ENCODE results near the gene TNFSF8.

TNFSF8 gene

DNA sequence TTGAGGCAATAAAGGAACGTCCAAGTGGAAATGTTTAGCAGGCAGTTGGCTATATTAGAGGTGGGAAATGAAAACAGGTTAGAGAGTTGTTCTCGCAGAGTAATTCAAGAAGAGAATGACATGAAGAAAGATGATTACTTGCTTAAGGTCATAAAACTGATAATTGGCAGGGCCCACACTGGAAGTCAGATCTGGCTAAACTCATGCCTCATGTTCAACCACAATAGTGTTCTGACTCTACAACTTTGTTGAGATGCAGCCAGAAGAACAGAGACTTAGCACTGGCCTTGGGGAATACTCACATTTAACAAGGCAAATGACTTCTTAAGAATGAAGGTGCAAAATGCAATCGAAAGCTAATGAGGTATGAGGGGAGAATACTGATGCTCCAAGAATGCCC, 27.2 kb upstream of the TNFSF8 start:
- TF ChIP-seq FOXM1 (IDR thresholded peaks at IDR 0.05; ENCODE audit: borderline replicate concordance, low read depth) (no peak), RAD21 (IDR thresholded peaks at IDR 0.05; ENCODE audit: low read depth) (no peak), EGR1 (IDR thresholded peaks at IDR 0.05) (no peak), YY1 (IDR thresholded peaks at IDR 0.05; ENCODE audit: low read depth) (no peak), NFIC (IDR thresholded peaks at IDR 0.05) (no peak), CREB1 (IDR thresholded peaks at IDR 0.05; ENCODE audit: low read depth) (no peak), TAF1 (IDR thresholded peaks at IDR 0.05; ENCODE audit: low read depth) (no peak), CEBPB (IDR thresholded peaks at IDR 0.05) (no peak), ZBTB7A (IDR thresholded peaks at IDR 0.05; ENCODE audit: low read depth) (no peak), TEAD4 (IDR thresholded peaks at IDR 0.05) (no peak)
- TF ChIP-seq, protein P1, sequence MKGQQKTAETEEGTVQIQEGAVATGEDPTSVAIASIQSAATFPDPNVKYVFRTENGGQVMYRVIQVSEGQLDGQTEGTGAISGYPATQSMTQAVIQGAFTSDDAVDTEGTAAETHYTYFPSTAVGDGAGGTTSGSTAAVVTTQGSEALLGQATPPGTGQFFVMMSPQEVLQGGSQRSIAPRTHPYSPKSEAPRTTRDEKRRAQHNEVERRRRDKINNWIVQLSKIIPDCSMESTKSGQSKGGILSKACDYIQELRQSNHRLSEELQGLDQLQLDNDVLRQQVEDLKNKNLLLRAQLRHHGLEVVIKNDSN (IDR thresholded peaks at IDR 0.05), result no peak
- TF ChIP-seq, protein P2, sequence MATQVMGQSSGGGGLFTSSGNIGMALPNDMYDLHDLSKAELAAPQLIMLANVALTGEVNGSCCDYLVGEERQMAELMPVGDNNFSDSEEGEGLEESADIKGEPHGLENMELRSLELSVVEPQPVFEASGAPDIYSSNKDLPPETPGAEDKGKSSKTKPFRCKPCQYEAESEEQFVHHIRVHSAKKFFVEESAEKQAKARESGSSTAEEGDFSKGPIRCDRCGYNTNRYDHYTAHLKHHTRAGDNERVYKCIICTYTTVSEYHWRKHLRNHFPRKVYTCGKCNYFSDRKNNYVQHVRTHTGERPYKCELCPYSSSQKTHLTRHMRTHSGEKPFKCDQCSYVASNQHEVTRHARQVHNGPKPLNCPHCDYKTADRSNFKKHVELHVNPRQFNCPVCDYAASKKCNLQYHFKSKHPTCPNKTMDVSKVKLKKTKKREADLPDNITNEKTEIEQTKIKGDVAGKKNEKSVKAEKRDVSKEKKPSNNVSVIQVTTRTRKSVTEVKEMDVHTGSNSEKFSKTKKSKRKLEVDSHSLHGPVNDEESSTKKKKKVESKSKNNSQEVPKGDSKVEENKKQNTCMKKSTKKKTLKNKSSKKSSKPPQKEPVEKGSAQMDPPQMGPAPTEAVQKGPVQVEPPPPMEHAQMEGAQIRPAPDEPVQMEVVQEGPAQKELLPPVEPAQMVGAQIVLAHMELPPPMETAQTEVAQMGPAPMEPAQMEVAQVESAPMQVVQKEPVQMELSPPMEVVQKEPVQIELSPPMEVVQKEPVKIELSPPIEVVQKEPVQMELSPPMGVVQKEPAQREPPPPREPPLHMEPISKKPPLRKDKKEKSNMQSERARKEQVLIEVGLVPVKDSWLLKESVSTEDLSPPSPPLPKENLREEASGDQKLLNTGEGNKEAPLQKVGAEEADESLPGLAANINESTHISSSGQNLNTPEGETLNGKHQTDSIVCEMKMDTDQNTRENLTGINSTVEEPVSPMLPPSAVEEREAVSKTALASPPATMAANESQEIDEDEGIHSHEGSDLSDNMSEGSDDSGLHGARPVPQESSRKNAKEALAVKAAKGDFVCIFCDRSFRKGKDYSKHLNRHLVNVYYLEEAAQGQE (IDR thresholded peaks at IDR 0.05; ENCODE audit: low read depth), result no peak
- TF ChIP-seq, protein P3, sequence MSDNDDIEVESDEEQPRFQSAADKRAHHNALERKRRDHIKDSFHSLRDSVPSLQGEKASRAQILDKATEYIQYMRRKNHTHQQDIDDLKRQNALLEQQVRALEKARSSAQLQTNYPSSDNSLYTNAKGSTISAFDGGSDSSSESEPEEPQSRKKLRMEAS (IDR thresholded peaks at IDR 0.05), result no peak

DNA sequence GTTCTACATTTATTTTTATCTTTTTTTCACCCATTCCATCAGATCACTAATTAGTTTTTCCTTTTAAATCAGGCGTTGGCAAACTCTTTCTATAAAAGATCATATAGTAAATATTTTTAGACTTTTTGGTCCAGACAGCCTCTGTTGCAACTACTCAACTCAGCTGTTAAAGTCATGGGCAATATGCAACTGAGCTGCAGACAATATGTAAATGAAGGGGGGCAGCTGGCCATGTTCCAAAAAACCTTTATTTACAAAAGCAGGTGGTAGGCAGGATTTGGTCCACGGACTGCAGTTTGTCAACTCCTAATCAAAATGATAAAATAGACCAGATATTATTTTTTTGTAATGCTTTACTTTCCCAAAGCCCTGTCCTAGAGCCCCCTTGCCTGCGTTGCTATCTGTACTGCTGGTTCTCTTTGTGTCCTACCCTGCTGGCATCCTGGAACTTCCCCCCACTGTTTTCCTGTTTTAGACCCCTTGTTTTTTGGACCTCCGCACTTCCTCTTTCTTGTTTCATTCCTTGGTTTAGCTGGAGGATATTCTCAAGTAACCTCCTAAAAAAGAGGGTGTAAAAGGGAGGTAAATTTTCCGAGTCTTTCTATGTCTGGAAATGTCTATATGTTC, 24.7 kb upstream of the TNFSF8 start:
- TF ChIP-seq, protein P3 (IDR thresholded peaks at IDR 0.05), result no peak
- TF ChIP-seq FOXM1 (IDR thresholded peaks at IDR 0.05; ENCODE audit: borderline replicate concordance, low read depth) (no peak), TCF12 (IDR thresholded peaks at IDR 0.05; ENCODE audit: low read depth) (no peak), ZBTB7A (IDR thresholded peaks at IDR 0.05; ENCODE audit: low read depth) (no peak), TAF1 (IDR thresholded peaks at IDR 0.05; ENCODE audit: low read depth) (no peak)

DNA sequence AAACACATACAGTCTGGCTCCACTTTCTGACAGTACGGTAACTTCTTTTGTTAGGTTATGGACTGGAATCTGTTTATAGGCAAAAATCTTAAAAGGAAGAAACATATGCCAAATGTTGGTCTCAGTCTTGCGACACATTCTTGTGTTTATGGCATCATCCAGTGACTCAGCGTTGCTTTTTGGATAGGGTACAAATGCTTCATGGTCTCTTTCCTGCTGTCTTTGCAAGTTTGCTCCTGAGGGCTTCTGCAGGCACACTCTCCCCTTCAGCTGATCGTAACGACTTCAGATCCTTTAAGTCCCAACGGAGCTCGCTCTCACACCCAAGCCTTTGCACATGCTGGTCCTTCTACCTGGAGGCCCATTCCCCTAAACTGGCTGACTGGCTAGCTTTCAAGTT, 23.6 kb upstream of the TNFSF8 start:
- peak; percentile 56; the same call in 1 of the 2 replicates for TF ChIP-seq CEBPB (IDR thresholded peaks at IDR 0.05)
- TF ChIP-seq FOXM1 (IDR thresholded peaks at IDR 0.05; ENCODE audit: borderline replicate concordance, low read depth), result no peak

DNA sequence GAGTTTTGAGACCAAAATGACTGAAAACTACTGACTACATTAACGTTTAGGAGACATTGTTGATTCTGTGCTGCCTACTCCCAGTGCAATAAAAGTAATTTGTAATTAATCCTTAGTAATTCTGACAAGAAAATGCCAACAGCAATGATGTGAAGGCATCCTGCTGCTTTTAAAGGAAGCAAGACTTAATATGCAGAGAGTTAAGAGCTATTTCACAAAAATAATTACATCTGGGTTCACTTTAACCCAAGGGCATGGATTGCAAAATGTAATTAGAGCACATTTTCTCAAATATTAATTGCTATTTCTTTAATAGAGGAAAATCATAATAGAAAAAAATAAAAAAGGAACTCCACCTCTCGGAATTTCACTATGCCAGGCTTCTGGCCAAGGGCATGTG, 22.7 kb upstream of the TNFSF8 start:
- TF ChIP-seq TAF1 (IDR thresholded peaks at IDR 0.05; ENCODE audit: low read depth) (no peak), EP300 (IDR thresholded peaks at IDR 0.05; ENCODE audit: borderline replicate concordance) (no peak), RAD21 (IDR thresholded peaks at IDR 0.05; ENCODE audit: low read depth) (no peak), TCF12 (IDR thresholded peaks at IDR 0.05; ENCODE audit: low read depth) (no peak), EGR1 (IDR thresholded peaks at IDR 0.05) (no peak), FOXM1 (IDR thresholded peaks at IDR 0.05; ENCODE audit: borderline replicate concordance, low read depth) (no peak), NFIC (IDR thresholded peaks at IDR 0.05) (no peak), ZBTB7A (IDR thresholded peaks at IDR 0.05; ENCODE audit: low read depth) (no peak), CEBPB (IDR thresholded peaks at IDR 0.05) (no peak), CREB1 (IDR thresholded peaks at IDR 0.05; ENCODE audit: low read depth) (no peak), TEAD4 (IDR thresholded peaks at IDR 0.05) (no peak), YY1 (IDR thresholded peaks at IDR 0.05; ENCODE audit: low read depth) (no peak)
- TF ChIP-seq, protein P2 (IDR thresholded peaks at IDR 0.05; ENCODE audit: low read depth), result no peak
- TF ChIP-seq, protein P3 (IDR thresholded peaks at IDR 0.05), result no peak
- TF ChIP-seq, protein P1 (IDR thresholded peaks at IDR 0.05), result no peak

DNA sequence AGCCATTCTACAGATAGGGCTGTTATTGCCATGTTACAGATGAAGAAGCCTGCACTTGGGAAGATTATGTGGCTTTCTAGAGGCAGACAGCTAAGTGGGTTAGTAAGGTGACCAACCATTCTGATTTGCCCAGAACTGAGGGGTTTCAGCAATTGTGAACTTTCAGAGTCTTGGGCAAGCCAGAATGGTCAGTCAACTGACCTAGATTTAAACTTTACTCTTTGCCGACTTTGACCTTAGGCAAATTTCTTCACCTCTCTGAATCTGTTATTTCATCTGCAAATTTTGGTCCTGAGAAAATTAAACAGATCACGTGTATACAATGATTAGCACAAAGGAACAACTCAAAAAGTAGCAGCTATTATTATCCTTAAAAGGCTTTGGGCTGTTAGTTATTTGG, 20.4 kb upstream of the TNFSF8 start:
- no peak for TF ChIP-seq CEBPB (IDR thresholded peaks at IDR 0.05)
- no peak for TF ChIP-seq TAF1 (IDR thresholded peaks at IDR 0.05; ENCODE audit: low read depth)
- no peak for TF ChIP-seq EP300 (IDR thresholded peaks at IDR 0.05; ENCODE audit: borderline replicate concordance)
- TF ChIP-seq, protein P1 (IDR thresholded peaks at IDR 0.05), result no peak
- no peak for TF ChIP-seq TCF12 (IDR thresholded peaks at IDR 0.05; ENCODE audit: low read depth)
- no peak for TF ChIP-seq FOXM1 (IDR thresholded peaks at IDR 0.05; ENCODE audit: borderline replicate concordance, low read depth)
- TF ChIP-seq ZBTB7A (IDR thresholded peaks at IDR 0.05; ENCODE audit: low read depth), result no peak
- TF ChIP-seq, protein P2 (IDR thresholded peaks at IDR 0.05; ENCODE audit: low read depth), result no peak
- no peak for TF ChIP-seq EGR1 (IDR thresholded peaks at IDR 0.05)
- TF ChIP-seq CREB1 (IDR thresholded peaks at IDR 0.05; ENCODE audit: low read depth), result no peak
- TF ChIP-seq NFIC (IDR thresholded peaks at IDR 0.05), result no peak
- no peak for TF ChIP-seq RAD21 (IDR thresholded peaks at IDR 0.05; ENCODE audit: low read depth)
- TF ChIP-seq, protein P3 (IDR thresholded peaks at IDR 0.05), result no peak
- no peak for TF ChIP-seq TEAD4 (IDR thresholded peaks at IDR 0.05)

Measured in Ishikawa (cell line).